NCI-H460 (cell line): ENCODE data around the gene RAD51B. TPM values are rescaled to one million over a fixed set of nuclear protein-coding genes. Genes with fewer than 3 reads are reported as not detected.

Source experiments
- DNase-seq: peaks from one replicate; pipeline ENCODE4 v3.0.0-alpha.2; 2016; ENCODE audit warnings: low read depth; ENCODE audit errors: extremely low read depth
- total RNA-seq: library from RNA; depleted of rRNA; stranded (reverse); fragments of >200 nt; shearing (Covaris generic); gene quantifications from 2 replicates; pipeline ENCODE4 v1.2.3, GENCODE V29; 2014

RAD51B gene
- total RNA-seq, 1 experiment from 2014 or later: 13.4 TPM

GRCh38 chr14:68463705-68464374 is 644.3 kb downstream of the RAD51B start:
- DNase-seq: no peak

GRCh38 chr14:68464711-68465110 is 645.1 kb downstream of the RAD51B start:
- DNase-seq: peak; percentile 40

- peak; percentile 84 for DNase-seq
Measured at GRCh38 chr14:68466491-68466977, 647.0 kb downstream of the RAD51B start.

GRCh38 chr14:68467425-68467824 is 647.8 kb downstream of the RAD51B start:
- DNase-seq: no peak

- DNase-seq: no peak
Measured at GRCh38 chr14:68468437-68469207, 649.0 kb downstream of the RAD51B start.

- no peak for DNase-seq
Measured at GRCh38 chr14:68469208-68469713, 649.7 kb downstream of the RAD51B start.

- no peak for DNase-seq
Measured at GRCh38 chr14:68470361-68470760, 650.8 kb downstream of the RAD51B start.

- DNase-seq: no peak
Measured at GRCh38 chr14:68471029-68471963, 651.7 kb downstream of the RAD51B start.

GRCh38 chr14:68471964-68472508 is 652.5 kb downstream of the RAD51B start:
- DNase-seq: no peak

GRCh38 chr14:68473069-68473468 is 653.5 kb downstream of the RAD51B start:
- no peak for DNase-seq

GRCh38 chr14:68473794-68474193 is 654.2 kb downstream of the RAD51B start:
- no peak for DNase-seq

- no peak for DNase-seq
Measured at GRCh38 chr14:68474741-68475140, 655.2 kb downstream of the RAD51B start.

- no peak for DNase-seq
Measured at GRCh38 chr14:68475802-68476201, 656.2 kb downstream of the RAD51B start.

GRCh38 chr14:68476212-68477109 is 656.9 kb downstream of the RAD51B start:
- no peak for DNase-seq

- no peak for DNase-seq
Measured at GRCh38 chr14:68477110-68477455, 657.5 kb downstream of the RAD51B start.

GRCh38 chr14:68477461-68478085 is 658.0 kb downstream of the RAD51B start:
- DNase-seq: no peak

- DNase-seq: no peak
Measured at GRCh38 chr14:68479247-68479646, 659.7 kb downstream of the RAD51B start.

- DNase-seq: no peak
Measured at GRCh38 chr14:68482018-68482417, 662.4 kb downstream of the RAD51B start.

GRCh38 chr14:68482772-68483395 is 663.3 kb downstream of the RAD51B start:
- no peak for DNase-seq
